NCI-H146 (cell line): ENCODE data around the gene TIA1.
A peak's percentile ranks its signal among the peaks of the same experiment; 100 is the strongest.
"Not testable (repeated sequence)": the region's sequence is repeated elsewhere in the genome, so short reads cannot be mapped to it uniquely, and the experiment has no call there.

Experiments used
- DNase-seq: peaks from one replicate; lab custom pipeline; 2025; lab: John Stamatoyannopoulos, UW

The TIA1 gene

GRCh38 chr2:70248181-70248847 lies at the start of gene TIA1:
TSS of gene TIA1 (minus strand) at chr2:70248628. CDS start at chr2:70248430, 198 bp downstream.
- DNase-seq, result peak; percentile 99

- not testable (repeated sequence) for DNase-seq
Measured at GRCh38 chr2:70297828-70298227, 49.4 kb upstream of the TIA1 start.

GRCh38 chr2:70283500-70284191 lies 35.2 kb upstream of the TIA1 start:
- DNase-seq, result no peak

GRCh38 chr2:70282439-70282838 lies 34.0 kb upstream of the TIA1 start:
- no peak for DNase-seq

GRCh38 chr2:70280242-70280798 lies 31.9 kb upstream of the TIA1 start:
- no peak for DNase-seq

- no peak for DNase-seq
Measured at GRCh38 chr2:70270323-70270722, 21.9 kb upstream of the TIA1 start.

- not testable (repeated sequence) for DNase-seq
Measured at GRCh38 chr2:70269422-70270302, 21.2 kb upstream of the TIA1 start.

GRCh38 chr2:70266925-70267324 lies 18.5 kb upstream of the TIA1 start:
- DNase-seq, result not testable (repeated sequence)

GRCh38 chr2:70261501-70261900 lies 13.1 kb upstream of the TIA1 start:
- no peak for DNase-seq

- DNase-seq, result peak; percentile 60
Measured at GRCh38 chr2:70258532-70258875, 10.1 kb upstream of the TIA1 start.

GRCh38 chr2:70255637-70256314 lies 7.3 kb upstream of the TIA1 start:
- no peak for DNase-seq

- DNase-seq, result no peak
Measured at GRCh38 chr2:70250434-70250833, 2.0 kb upstream of the TIA1 start.

- no peak for DNase-seq
Measured at GRCh38 chr2:70247364-70248180, 856 bp downstream of the TIA1 start.

GRCh38 chr2:70243806-70244584 lies 4.4 kb downstream of the TIA1 start:
- no peak for DNase-seq

GRCh38 chr2:70242552-70242951 lies 5.9 kb downstream of the TIA1 start:
- DNase-seq, result no peak

- DNase-seq, result no peak
Measured at GRCh38 chr2:70241340-70241739, 7.1 kb downstream of the TIA1 start.

GRCh38 chr2:70240599-70240998 lies 7.8 kb downstream of the TIA1 start:
- no peak for DNase-seq

- no peak for DNase-seq
Measured at GRCh38 chr2:70233926-70234325, 14.5 kb downstream of the TIA1 start.

- DNase-seq, result no peak
Measured at GRCh38 chr2:70226781-70227180, 21.6 kb downstream of the TIA1 start.

- DNase-seq, result not testable (repeated sequence)
Measured at GRCh38 chr2:70223305-70223704, 25.1 kb downstream of the TIA1 start.
